NCI-H1694 treated with DMSO at 0.1 percent for 48 hours (cell line): ENCODE data around the gene CCDC183.
A peak's percentile ranks its signal among the peaks of the same experiment; 100 is the strongest.
"Not testable (repeated sequence)": the region's sequence is repeated elsewhere in the genome, so short reads cannot be mapped to it uniquely, and the experiment has no call there.

Source experiments
- DNase-seq: peaks from one replicate; lab custom pipeline; 2025; lab: John Stamatoyannopoulos, UW

The CCDC183 gene

DNA sequence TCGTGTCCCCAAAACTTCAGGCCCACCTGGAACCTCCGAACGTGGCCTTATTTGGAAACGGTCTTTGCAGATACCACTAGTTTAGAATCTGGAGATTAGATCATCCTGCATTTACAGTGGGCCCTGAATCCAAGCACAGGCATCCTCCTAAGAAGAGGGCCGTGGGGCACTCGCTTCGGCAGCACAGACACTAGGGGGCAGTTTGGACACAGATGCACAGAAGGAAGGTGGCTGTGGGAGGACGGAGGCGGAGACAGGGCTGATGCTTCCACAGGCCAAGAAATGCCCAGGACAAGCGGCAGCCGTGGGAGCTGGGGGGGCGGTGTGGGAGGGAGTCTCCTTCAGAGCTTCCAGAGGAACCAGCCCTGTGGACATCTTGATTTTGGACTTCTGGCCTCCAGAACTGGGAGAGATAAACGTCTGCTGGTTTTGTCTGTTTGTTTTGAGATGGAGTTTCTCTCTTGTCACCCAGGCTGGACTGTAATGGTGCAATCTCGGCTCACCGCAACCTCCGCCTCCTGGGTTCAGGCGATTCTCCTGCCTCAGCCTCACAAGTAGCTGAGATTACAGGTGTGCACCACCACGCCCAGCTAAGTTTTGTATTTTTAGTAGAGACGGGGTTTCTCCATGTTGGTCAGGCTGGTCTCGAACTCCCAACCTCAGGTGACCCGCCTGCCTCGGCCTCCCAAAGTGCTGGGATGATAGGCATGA is 35.1 kb upstream of the CCDC183 start:
- peak; percentile 39 for DNase-seq

DNA sequence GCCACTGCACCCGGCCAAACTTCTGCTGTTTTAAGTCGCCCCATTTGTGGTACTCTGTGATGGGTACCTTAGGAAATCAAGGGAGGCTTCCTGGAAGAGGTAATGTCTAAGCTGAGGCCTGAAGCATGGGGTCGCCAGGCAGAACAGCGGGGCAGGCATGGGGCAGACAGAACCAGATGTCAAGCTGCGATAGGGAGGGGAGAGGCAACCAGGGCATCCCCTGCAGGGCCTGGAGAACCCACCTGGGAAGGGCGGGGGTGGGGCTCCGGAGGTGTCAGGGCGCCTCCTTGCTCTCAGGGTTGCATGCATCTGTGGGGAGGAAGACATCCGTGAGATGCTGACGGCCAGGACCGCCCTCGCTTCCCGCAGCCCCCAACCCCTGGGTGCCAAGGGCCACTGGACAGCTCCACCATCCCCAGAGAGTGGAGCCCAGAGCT is 34.6 kb upstream of the CCDC183 start:
- DNase-seq = no peak

DNA sequence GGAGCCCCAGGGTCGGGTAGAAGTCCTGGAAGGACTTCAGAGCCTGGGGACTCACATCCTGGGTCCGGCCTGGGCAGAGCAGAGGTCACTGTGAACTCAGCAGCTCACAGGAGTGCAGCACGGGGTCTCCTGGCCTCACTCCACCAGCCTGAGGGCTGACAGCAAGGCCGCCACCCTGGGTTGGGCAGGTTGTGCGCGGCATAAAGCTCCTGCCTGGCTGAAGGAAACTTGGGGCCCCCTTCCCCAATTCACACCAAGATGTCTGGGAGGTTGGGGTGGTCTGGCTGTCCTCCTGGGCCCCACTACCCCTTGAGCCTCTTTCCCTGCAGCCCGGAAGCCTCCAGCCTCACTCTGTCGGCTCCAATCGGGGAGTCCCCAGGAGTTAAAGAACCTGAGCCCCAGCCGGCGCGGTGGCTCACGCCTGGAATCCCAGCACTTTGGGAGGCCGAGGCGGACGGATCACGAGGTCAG is 33.9 kb upstream of the CCDC183 start:
- no peak for DNase-seq

DNA sequence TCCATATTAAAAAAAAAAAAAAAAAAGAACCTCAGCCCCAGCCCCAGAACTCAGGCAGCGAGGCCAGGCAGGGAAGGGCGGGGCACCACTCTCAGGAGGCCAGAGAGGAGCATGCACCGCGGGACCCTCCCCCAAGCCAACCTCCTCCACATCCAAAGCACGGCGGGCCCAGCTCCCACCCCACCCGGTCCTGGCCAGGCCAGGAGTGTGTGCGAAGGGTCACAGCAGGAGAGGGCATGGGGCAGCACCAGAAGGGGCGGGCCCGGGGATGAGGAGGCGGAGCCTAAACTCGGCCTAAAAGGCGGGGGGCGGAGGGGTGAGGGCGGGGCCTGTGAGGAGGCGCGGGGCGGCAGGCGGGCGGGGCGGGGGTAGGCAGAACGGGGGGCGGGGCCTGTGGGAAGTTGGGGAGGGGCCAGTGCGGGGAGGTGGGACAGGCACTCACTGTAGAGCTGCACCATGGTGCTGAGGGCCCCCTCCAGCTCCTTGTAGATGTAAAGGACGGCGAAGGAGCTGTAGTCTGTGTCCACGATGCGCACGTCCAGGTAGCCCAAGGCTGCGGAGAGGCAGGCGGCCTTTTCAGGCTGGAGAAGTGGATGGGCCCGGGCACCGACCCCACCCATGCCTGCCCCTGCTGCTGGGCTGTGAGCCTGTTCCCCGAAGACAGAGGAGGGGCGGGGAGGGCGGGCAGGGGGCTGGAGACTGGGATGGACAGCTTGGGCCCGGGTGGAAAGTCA is 33.1 kb upstream of the CCDC183 start:
- no peak for DNase-seq

DNA sequence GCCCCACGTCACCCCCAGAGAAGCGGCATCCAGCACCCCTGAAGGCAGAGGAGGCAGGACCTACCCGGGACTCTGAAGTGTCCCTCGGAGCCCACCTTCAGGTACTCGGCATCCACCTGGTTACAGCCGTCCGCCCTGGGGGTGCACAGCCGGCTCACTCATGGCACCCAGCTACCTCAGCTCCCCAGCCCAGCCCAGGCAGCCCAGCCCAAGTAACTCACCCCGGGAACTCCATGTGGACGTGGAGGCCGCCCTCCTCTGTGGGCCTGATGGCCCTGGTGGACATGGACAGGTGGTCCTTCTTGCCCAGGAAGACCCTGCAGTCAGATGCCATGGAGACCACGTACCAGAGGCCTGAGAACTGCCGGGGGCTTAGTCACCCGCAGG is 32.5 kb upstream of the CCDC183 start:
- DNase-seq = no peak

DNA sequence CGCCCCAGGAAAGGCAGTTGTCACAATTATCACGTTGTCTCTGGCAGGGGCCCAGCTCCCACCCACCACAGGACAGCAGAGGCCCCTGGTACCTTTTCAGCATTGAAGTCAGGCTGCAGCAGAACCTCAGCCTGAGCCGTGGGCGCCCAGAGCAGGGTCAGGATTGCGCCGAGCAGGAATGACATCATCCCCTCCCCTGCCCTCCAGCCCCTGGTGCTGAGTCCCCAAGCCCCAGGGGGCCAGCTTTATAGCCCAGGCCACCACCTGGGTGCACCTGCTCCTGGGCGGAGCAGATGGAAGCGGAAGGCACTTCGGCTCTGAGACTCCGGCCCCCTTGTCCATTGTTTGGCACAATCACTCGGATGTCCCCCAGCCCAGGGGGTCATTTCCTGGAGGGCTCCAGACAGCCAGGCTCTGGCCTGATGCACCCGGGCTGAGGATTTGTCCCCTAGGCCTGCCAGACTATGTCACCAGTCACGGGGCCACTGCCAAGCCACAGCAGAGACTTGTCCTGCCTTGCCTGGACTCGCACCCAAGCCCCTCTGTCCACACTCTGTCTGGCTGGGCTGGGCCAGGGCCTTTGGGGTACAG is 31.7 kb upstream of the CCDC183 start, which contains the start of gene LCN15:
TSS of gene LCN15 (minus strand) at position 218 of the 591 bp plus-strand sequence. CDS start at position 188, 30 bp downstream.
- DNase-seq = no peak

DNA sequence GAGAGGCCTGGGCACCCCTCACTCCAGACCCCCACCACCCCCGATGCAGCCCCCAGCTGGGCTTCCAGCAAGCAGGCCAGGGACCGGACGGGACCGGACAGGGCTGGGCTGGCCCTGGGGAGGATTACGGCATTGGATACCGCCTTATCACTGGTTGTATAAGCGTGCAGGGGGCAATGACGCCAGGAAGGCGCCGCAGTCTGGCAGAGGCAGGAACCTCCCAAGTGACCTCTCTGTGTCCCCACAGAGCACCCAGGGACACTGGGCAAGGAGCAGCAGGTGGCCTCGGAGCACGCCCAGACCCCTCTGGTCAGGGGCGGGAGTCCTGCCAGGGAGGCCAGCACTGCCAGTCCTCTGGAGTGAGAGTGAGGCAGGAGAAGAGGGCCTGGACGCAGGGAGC is 31.1 kb upstream of the CCDC183 start:
- DNase-seq = no peak

DNA sequence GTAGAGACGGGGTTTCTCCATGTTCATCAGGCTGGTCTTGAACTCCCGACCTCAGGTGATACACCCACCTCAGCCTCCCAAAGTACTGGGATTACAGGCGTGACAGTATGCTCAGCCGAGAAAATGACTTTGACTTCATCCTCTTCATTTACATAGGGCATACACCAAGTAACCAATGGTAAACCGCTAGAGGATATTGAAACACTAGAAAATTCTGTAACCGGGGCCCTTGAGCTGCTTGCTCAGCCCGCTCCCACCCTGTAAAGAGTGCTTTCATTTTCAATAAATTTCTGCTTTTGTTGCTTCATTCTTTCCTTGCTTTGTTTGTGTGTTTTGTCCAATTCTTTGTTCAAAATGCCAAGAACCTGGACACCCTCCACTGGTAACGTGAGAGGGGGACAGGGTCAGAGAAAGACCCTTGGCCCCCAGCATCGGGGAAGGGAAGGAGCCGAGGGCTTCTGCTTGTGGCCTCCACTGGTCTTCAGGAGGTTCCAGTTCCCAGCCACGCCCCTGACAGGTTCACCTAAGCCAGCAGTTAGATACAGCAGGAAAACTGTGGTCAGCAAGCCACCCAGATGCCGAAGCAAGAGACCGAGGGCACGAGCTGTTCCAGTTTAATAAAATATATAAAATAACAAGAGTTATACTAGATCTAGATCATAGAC is 30.3 kb upstream of the CCDC183 start:
- DNase-seq = not testable (repeated sequence)

DNA sequence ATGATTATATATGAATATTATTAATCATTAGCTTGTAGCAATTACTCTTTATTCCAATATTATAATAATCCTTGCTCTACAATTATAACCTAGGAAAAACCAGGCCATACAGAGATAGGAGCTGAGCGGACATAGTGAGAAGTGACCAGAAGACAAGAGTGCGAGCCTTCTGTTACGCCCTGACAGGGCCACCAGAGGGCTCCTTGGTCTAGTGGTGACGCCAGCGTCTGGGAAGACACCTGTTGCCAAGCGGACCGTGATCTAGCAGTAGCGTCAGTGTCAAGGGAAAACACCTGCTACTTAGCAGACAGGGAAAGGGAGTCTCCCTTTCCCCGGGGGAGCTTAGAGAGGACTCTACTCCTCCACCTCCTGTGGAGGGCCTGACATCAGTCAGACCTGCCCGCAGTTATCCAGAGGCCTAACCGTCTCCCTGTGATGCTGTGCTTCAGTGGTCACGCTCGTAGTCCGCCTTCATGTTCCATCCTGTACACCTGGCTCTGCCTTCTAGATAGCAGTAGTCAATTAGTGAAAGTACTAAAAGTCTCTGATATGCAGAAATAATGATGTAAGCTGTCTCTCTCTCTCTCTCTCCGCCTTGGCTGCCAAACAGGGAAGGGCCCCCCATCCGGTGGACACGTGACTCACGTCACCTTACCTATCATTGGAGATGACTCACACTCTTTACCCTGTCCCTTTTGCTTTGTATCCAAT is 29.6 kb upstream of the CCDC183 start:
- DNase-seq = not testable (repeated sequence)

DNA sequence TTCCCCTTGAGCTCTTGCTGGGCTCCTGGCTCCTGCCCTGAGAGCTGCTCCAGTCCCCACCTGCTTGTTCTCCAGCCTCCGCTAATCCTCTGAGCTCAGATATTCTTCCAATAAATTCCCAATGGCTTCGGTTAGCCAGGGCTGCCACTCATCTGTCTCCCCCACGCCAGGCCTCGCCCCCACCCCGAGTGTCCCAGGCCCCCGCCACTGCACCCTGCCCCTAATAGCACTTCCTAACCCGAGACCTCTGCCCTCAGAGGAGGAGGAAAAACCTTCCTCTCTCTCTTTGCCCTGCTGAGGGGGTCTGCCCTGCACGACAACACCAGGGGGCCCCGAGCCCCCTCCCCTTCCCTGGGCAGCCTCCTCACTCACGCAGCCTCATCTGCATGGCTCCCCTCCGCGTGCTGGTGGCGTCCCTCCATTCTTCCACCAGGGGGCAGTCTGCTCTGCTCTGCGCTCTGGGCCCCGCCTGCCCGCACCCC is 26.4 kb upstream of the CCDC183 start:
- DNase-seq = peak; percentile 31

DNA sequence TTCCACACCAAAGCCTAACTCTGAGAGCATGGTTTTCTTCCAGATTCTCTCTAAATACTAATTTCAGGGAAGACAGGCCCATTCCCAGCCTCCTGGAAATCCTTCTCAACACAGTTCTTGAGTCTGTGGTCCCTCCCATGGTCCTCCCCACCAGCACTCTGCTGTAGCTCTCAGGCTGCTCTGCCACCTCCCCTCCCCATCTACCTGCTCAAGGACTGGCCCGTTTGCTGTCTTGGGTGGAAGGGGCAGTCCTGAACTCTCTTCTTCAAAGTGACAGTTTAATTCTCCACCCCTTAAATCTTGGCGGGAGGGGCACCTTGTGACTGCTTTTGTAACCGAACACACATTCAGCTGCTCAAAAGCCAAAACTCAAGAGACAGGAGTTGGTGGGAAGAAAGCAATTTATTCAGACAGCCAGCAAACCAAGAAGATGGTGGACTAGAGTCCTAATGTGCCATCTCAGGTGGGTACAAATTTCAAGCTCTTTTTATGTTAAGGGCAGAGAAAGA is 24.2 kb upstream of the CCDC183 start:
- no peak for DNase-seq

DNA sequence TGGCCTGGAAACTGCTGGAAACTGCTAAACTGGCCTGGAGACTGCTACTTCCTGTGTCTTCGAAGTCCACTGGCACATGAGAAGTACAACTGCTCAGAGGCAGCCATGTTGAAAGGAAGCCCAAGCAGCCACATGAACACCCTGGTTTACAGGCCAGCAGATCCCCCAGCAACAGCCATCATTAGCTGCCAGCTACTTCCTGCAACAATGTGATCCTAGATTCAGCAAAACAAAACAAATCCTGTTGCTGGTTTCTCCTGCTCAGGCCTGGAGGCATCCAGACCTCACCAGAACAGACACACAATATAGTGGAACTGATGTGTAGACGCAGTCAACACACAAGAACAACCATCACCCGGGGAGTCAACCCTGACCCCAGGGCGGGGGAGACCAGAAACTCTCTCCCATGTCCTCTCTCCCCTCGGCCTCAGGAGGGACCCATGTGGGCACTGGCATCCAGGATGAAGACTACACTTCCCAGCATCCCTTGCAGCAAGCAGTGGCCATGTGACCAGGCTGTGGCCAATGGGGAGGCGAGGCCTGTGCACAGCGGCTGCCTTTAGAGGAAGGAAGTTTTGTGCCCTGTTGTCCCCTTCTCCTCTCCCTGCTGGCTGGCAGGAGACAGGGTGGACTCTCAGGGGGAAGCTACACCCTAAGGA is 22.6 kb upstream of the CCDC183 start:
- no peak for DNase-seq

DNA sequence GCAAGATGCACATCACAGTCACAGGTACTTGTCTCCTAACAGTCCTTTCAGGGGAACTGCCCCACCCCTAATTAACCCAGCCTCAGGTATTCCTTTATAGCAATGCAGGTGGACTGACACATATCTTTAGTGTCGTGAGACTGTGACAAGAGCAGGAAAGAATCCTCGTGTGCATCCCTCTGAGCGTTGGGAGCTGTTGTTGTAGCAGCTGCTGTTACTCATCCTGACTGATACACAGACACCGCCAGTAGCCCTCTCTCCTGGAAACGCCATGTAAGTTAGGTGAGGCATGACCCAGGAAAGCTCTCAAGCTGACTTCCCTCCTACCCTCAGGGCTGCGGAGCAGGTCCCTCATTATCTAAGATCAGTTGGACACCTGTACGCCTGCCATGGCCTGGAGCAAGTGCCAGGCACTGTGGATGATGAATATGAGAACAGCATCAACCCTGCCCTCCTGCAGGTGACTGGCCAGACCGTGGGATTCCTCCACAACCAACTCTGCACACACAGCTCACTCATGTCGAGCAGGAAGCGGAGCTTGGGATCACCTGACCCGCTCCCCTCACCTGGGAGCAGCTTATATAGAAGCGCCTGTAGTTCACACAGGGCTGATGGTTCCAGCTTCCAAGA is 21.6 kb upstream of the CCDC183 start:
- no peak for DNase-seq

DNA sequence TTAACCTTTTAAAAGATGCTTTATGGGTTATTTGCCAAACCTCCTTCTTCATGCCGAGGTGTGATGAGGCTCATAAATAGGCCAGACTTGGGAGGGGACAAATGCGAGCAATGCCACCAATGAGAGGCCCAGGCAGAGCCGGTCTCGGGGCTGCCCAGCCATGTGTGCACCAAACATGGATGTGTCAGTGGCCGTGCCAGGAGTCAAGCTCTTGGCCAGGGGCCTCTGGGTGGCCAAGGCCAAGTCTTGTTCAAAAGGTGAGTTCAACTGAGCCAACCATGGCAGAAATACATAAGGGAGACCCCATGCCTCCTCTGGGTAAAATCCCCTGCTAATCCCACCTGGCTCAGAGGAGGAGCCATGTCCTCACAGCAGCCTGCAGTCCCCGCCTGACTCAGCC is 20.9 kb upstream of the CCDC183 start:
- no peak for DNase-seq

DNA sequence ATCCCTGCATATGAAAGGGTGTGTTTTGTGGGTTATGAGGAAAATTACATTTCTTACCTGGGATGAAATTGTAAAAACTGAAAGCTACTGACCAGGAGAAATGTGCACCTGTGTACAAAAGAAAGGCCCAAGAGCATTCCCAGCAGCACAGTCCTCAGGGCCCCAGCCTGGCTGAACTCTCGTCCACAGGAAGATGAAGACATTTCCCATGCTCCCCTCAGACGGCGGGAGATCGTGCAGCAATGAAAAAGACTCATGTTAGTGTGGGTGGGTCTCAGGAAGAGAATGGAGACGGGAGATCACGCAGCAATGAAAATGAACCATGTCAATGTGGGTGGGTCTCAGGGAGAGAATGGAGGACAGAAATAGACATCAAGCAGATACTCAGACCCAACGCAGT is 19.2 kb upstream of the CCDC183 start:
- no peak for DNase-seq

DNA sequence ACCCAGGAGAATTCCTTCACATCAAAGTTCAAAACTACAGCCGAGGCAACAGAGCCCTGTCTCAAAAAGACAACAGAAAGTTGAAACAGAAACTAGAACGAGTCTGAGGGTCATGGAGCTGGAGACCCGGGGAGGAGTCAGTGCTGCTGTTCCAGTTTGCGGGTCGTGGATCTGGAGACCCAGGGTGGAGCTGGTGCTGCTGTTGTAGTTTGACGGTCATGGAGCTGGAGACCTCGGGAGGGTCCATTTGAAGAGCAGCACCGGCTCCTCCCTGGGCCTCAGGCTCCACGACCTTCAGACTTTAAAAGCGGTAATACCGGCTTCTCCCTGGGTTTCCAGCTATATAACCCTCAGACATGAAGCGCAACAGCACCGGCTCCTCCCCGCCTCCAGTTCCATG is 18.8 kb upstream of the CCDC183 start:
- DNase-seq = no peak

DNA sequence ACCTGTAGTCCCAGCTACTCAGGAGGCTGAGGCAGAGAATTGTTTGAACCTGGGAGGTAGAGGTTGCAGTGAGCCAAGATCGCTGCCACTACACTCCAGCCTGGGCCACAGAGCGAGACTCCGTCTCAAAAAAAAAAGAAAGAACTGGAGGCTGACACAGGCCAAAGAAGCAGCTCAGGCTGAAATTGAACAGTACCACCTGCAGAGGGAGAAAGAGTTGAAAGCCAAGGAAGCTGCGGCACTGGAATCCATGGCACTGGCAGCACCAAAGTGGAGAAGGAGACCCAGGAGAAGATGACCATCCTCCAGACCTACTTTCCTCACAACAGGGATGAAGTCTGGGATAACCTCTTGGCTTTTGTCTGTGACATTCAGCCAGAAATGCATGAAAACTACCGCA is 16.3 kb upstream of the CCDC183 start:
- no peak for DNase-seq

DNA sequence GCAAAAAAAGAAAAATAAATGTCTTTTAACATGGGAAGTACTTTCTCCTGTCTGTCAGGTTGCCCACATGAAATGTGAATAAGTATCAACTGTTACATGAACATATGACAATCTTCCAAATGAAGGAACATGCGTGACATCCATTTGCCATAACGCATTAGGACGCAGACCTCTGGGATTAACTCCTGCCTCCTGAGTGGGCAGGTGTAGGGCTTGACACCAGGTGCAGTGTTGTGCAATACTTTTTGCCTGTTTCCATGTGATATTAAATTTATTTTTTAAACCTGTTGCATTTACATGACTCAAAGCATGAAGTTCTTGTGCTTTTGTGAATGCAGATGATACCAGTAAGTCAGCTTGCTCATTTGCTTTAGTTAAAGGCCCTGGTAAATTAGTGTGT is 13.7 kb upstream of the CCDC183 start:
- no peak for DNase-seq

DNA sequence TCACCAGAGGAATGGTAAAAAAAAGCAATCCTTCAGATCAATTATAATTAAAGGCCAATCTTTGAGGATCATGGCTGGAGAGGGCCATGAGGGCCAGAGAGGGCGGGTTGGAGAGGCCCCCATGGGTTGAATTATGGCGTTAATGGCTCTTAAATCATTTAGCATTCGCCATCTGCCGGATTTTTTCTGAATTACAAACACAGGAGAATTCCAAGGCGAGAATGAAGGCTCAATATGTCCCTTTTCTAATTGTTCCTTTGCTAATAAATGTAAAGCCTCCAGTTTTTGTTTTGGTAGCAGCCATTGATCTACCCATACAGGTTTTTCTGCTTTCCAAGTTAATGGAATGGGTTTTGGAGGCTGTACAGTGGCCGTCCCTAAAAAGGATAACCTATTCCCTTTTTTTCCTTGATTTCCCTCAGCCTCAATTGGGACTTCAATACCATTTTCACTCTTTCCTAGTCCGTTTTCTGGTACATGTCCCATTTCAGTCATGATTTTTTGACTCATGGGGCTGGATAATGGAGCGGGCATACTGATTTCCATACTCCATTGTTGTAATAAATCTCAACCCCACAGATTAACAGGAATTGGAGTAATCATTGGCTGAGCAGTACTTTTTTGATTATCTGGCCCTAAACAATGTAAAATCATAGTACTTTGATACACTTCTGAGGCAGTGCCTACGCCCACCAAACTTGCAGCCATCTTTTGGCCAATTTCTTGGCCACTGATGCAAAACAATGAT is 11.7 kb upstream of the CCDC183 start:
- DNase-seq = peak; percentile 49

DNA sequence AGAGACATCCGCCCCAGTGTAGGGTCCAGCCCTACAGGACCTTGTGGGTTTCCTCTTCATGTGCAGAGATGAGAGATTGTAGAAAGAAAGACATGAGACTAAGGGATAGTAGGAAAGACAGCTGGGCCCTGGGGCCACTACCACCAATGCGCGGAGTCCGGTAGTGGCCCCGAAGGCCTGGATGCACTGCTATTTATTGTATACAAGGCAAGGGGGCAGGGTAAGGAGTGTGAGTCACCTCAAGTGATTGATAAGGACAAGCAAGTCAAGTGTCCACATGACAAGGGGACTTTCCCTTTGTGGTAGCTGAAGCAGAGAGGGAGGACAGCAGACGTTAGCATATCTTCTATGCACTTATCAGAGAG is 11.2 kb upstream of the CCDC183 start:
- no peak for DNase-seq
